HEK293 (cell line): Measurements from ENCODE around the gene FES.

Source experiments
- AEBP2 ChIP-seq: fragments of 450-650 bp; formaldehyde crosslinking; IDR thresholded peaks from 2 replicates; pipeline ENCODE4 v1.5.1; 2016; ENCODE audit warnings: missing biosample characterization, missing genetic modification characterization, borderline replicate concordance
- ELK4 ChIP-seq: IDR thresholded peaks from 2 replicates; pipeline ENCODE4 v1.6.1; 2011; ENCODE audit warnings: mild to moderate bottlenecking, low read depth, low read length, borderline replicate concordance
- GLIS1 ChIP-seq: fragments of 450-650 bp; formaldehyde crosslinking; IDR thresholded peaks from 2 replicates; pipeline ENCODE4 v1.5.1; 2016; ENCODE audit warnings: missing biosample characterization, missing genetic modification characterization
- IKZF3 ChIP-seq: fragments of 450-650 bp; IDR thresholded peaks from 2 replicates; pipeline ENCODE4 v1.5.0; 2018; ENCODE audit warnings: missing biosample characterization, mild to moderate bottlenecking, missing genetic modification characterization, moderate library complexity
- PRDM1 ChIP-seq: fragments of 450-650 bp; formaldehyde crosslinking; IDR thresholded peaks from 2 replicates; pipeline ENCODE4; 2016; ENCODE audit warnings: missing biosample characterization, missing genetic modification characterization
- REPIN1 ChIP-seq: fragments of 450-650 bp; formaldehyde crosslinking; IDR thresholded peaks from 2 replicates; pipeline ENCODE4 v1.5.1; 2017; ENCODE audit warnings: missing biosample characterization, missing genetic modification characterization, low read depth
- SETDB1 ChIP-seq: IDR thresholded peaks from one replicate; pipeline ENCODE4 v1.6.1; 2017; ENCODE audit warnings: mild to moderate bottlenecking, low read length, moderate library complexity, mixed read lengths; ENCODE audit not compliant: insufficient read length
- SP7 ChIP-seq: fragments of 450-650 bp; formaldehyde crosslinking; IDR thresholded peaks from 2 replicates; pipeline ENCODE4 v1.5.1; 2016; ENCODE audit warnings: missing biosample characterization, missing genetic modification characterization
- WT1 ChIP-seq: fragments of 450-650 bp; formaldehyde crosslinking; IDR thresholded peaks from 2 replicates; pipeline ENCODE4 v1.5.1; 2016; ENCODE audit warnings: missing biosample characterization, missing genetic modification characterization
- ZEB2 ChIP-seq: fragments of 450-650 bp; formaldehyde crosslinking; IDR thresholded peaks from 2 replicates; pipeline ENCODE4 v1.5.1; 2016; ENCODE audit warnings: missing biosample characterization, missing genetic modification characterization
- ZNF140 ChIP-seq: fragments of 450-650 bp; formaldehyde crosslinking; IDR thresholded peaks from 2 replicates; pipeline ENCODE4 v1.5.1; 2016; ENCODE audit warnings: missing biosample characterization, missing genetic modification characterization
- ZNF174 ChIP-seq: fragments of 450-650 bp; formaldehyde crosslinking; IDR thresholded peaks from 2 replicates; pipeline ENCODE4 v1.5.0; 2017; ENCODE audit warnings: missing biosample characterization, mild to moderate bottlenecking, missing genetic modification characterization
- ZNF18 ChIP-seq: fragments of 450-650 bp; formaldehyde crosslinking; IDR thresholded peaks from 2 replicates; pipeline ENCODE4 v1.5.1; 2016; ENCODE audit warnings: missing biosample characterization, missing genetic modification characterization
- ZNF266 ChIP-seq: fragments of 450-650 bp; formaldehyde crosslinking; IDR thresholded peaks from 2 replicates; pipeline ENCODE4 v1.5.1; 2016; ENCODE audit warnings: missing biosample characterization, missing genetic modification characterization, low read depth
- ZNF394 ChIP-seq: fragments of 450-650 bp; formaldehyde crosslinking; IDR thresholded peaks from 2 replicates; pipeline ENCODE4 v1.5.1; 2016; ENCODE audit warnings: missing biosample characterization, missing genetic modification characterization, mild to moderate bottlenecking, moderate library complexity, borderline replicate concordance
- ZNF600 ChIP-seq: fragments of 450-650 bp; formaldehyde crosslinking; IDR thresholded peaks from 2 replicates; pipeline ENCODE4 v1.5.1; 2016; ENCODE audit warnings: missing biosample characterization, missing genetic modification characterization
- ZNF624 ChIP-seq: fragments of 450-650 bp; formaldehyde crosslinking; IDR thresholded peaks from 2 replicates; pipeline ENCODE4 v1.5.1; 2017; ENCODE audit warnings: missing biosample characterization, missing genetic modification characterization
- ZNF660 ChIP-seq: fragments of 450-650 bp; IDR thresholded peaks from 2 replicates; pipeline ENCODE4 v1.5.1; 2018; ENCODE audit warnings: missing biosample characterization, mild to moderate bottlenecking, missing genetic modification characterization
- ZNF670 ChIP-seq: fragments of 450-650 bp; formaldehyde crosslinking; IDR thresholded peaks from 2 replicates; pipeline ENCODE4 v1.5.1; 2016; ENCODE audit warnings: missing biosample characterization, missing genetic modification characterization, low read depth
- ZNF707 ChIP-seq: fragments of 450-650 bp; formaldehyde crosslinking; IDR thresholded peaks from 2 replicates; pipeline ENCODE4 v1.5.1; 2016; ENCODE audit warnings: missing biosample characterization, missing genetic modification characterization
- ZNF776 ChIP-seq: fragments of 450-650 bp; formaldehyde crosslinking; IDR thresholded peaks from 2 replicates; pipeline ENCODE4 v1.5.0; 2017; ENCODE audit warnings: missing biosample characterization, missing genetic modification characterization, borderline replicate concordance
- ZXDB ChIP-seq: fragments of 450-650 bp; formaldehyde crosslinking; IDR thresholded peaks from 2 replicates; pipeline ENCODE4 v1.5.1; 2016; ENCODE audit warnings: missing biosample characterization, missing genetic modification characterization
- TF ChIP-seq, protein P1 (sequence below): fragments of 450-650 bp; formaldehyde crosslinking; IDR thresholded peaks from 2 replicates; pipeline ENCODE4 v1.5.1; 2017; ENCODE audit warnings: missing biosample characterization, missing genetic modification characterization
- TF ChIP-seq, protein P2 (sequence below): fragments of 450-650 bp; formaldehyde crosslinking; IDR thresholded peaks from 2 replicates; pipeline ENCODE4 v1.5.1; 2016; ENCODE audit warnings: missing biosample characterization, missing genetic modification characterization
- TF ChIP-seq, protein P3 (sequence below): fragments of 450-650 bp; formaldehyde crosslinking; IDR thresholded peaks from 2 replicates; pipeline ENCODE4 v1.5.1; 2016; ENCODE audit warnings: missing biosample characterization, missing genetic modification characterization
- TF ChIP-seq, protein P4 (sequence below): fragments of 450-650 bp; formaldehyde crosslinking; IDR thresholded peaks from 2 replicates; pipeline ENCODE4 v1.5.1; 2016; ENCODE audit warnings: missing biosample characterization, missing genetic modification characterization

The FES gene

DNA sequence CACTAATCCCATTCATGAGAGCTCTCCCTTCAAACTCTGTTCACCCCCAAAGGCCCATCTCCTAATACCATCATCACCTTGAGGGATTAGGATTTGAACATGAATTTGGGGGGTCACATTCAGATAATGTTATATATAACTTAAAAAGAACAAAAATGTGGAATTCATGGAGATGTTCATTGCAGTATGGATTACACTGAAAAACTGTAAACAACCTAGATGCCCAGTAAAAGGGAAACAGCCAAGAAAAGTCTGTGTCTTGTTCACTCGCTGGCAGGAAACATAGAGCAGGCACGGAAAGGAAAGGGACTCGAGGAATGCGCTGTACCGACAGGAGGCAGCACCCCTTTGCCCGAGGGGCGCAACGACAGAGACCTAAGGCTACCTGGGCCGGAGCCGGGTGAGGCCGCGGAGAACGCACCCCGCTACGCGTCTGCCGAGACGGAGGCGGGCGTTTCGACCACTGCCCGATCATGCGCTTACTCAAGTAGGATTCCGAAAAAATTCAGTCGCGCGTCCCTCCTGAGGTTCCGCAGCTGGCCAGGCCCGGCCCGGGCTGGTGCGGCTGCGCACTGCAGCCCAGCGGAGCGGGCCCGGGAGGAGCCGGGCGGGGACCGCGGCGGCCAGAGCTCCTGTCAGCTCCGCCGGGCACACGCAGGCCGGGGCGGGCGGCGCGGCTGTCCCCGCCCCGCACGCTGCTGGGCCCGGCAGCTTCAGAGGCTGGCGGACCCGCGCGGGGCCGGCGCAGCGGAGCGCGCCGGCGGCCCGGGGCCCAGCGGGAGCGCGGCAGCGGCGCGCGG, 17.9 kb downstream of the FES start (continued):
- TF ChIP-seq SP7 (peak; percentile 47; the same call in 1 of the 2 replicates), ZXDB (tag by site-specific recombination) (peak; percentile 74), ZNF174 (tag by site-specific recombination) (no peak), PRDM1 (tag by site-specific recombination) (peak; percentile 84), ZEB2 (tag by site-specific recombination) (no peak; the same call in 1 of the 2 replicates), ZNF18 (no peak), SETDB1 (no peak), GLIS1 (no peak), IKZF3 (tag by site-specific recombination) (no peak), ZNF140 (tag by site-specific recombination) (no peak), ZNF394 (tag by site-specific recombination) (no peak), ELK4 (no peak), AEBP2 (tag by site-specific recombination) (no peak), ZNF670 (tag by site-specific recombination) (no peak), ZNF600 (tag by site-specific recombination) (peak; percentile 93), ZNF707 (tag by site-specific recombination) (no peak), ZNF266 (tag by site-specific recombination) (no peak), ZNF660 (tag by site-specific recombination) (peak; percentile 73), ZNF624 (tag by site-specific recombination) (no peak), WT1 (tag by site-specific recombination) (no peak; the same call in 1 of the 2 replicates), ZNF776 (no peak), REPIN1 (tag by site-specific recombination) (no peak)
- TF ChIP-seq, protein P1, sequence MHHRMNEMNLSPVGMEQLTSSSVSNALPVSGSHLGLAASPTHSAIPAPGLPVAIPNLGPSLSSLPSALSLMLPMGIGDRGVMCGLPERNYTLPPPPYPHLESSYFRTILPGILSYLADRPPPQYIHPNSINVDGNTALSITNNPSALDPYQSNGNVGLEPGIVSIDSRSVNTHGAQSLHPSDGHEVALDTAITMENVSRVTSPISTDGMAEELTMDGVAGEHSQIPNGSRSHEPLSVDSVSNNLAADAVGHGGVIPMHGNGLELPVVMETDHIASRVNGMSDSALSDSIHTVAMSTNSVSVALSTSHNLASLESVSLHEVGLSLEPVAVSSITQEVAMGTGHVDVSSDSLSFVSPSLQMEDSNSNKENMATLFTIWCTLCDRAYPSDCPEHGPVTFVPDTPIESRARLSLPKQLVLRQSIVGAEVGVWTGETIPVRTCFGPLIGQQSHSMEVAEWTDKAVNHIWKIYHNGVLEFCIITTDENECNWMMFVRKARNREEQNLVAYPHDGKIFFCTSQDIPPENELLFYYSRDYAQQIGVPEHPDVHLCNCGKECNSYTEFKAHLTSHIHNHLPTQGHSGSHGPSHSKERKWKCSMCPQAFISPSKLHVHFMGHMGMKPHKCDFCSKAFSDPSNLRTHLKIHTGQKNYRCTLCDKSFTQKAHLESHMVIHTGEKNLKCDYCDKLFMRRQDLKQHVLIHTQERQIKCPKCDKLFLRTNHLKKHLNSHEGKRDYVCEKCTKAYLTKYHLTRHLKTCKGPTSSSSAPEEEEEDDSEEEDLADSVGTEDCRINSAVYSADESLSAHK (tag by site-specific recombination) = 0 out of 2 replicates have a peak, but pooled peaks have one; percentile 31
- TF ChIP-seq, protein P2, sequence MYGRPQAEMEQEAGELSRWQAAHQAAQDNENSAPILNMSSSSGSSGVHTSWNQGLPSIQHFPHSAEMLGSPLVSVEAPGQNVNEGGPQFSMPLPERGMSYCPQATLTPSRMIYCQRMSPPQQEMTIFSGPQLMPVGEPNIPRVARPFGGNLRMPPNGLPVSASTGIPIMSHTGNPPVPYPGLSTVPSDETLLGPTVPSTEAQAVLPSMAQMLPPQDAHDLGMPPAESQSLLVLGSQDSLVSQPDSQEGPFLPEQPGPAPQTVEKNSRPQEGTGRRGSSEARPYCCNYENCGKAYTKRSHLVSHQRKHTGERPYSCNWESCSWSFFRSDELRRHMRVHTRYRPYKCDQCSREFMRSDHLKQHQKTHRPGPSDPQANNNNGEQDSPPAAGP (tag by site-specific recombination) = peak; percentile 51; the same call in 1 of the 2 replicates
- TF ChIP-seq, protein P3, sequence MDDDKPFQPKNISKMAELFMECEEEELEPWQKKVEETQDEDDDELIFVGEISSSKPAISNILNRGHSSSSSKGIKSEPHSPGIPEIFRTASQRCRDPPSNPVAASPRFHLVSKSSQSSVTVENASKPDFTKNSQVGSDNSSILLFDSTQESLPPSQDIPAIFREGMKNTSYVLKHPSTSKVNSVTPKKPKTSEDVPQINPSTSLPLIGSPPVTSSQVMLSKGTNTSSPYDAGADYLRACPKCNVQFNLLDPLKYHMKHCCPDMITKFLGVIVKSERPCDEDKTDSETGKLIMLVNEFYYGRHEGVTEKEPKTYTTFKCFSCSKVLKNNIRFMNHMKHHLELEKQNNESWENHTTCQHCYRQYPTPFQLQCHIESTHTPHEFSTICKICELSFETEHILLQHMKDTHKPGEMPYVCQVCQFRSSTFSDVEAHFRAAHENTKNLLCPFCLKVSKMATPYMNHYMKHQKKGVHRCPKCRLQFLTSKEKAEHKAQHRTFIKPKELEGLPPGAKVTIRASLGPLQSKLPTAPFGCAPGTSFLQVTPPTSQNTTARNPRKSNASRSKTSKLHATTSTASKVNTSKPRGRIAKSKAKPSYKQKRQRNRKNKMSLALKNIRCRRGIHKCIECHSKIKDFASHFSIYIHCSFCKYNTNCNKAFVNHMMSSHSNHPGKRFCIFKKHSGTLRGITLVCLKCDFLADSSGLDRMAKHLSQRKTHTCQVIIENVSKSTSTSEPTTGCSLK = no peak
- TF ChIP-seq, protein P4, sequence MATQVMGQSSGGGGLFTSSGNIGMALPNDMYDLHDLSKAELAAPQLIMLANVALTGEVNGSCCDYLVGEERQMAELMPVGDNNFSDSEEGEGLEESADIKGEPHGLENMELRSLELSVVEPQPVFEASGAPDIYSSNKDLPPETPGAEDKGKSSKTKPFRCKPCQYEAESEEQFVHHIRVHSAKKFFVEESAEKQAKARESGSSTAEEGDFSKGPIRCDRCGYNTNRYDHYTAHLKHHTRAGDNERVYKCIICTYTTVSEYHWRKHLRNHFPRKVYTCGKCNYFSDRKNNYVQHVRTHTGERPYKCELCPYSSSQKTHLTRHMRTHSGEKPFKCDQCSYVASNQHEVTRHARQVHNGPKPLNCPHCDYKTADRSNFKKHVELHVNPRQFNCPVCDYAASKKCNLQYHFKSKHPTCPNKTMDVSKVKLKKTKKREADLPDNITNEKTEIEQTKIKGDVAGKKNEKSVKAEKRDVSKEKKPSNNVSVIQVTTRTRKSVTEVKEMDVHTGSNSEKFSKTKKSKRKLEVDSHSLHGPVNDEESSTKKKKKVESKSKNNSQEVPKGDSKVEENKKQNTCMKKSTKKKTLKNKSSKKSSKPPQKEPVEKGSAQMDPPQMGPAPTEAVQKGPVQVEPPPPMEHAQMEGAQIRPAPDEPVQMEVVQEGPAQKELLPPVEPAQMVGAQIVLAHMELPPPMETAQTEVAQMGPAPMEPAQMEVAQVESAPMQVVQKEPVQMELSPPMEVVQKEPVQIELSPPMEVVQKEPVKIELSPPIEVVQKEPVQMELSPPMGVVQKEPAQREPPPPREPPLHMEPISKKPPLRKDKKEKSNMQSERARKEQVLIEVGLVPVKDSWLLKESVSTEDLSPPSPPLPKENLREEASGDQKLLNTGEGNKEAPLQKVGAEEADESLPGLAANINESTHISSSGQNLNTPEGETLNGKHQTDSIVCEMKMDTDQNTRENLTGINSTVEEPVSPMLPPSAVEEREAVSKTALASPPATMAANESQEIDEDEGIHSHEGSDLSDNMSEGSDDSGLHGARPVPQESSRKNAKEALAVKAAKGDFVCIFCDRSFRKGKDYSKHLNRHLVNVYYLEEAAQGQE (tag by site-specific recombination) = no peak
